ENCODE data around the gene ATP6V1B1.

DNA sequence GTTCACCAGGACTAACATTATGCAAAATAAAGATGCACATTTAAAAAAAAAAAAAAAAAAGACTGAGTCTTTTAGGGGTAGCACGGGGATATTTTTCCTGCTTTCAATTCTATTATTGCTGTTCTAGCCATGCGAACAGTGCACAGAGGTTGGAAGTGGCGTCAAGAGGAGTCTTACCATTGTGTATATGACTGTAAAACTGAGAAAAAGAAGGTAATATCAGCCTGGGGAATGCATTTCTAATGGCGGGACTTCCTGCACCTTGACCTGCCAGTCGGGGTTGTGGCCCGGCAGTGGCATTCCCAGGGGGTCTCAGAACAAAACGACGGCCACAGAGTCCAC is 48.5 kb upstream of the ATP6V1B1 start:
- no peak for TF ChIP-seq POLR2A (IDR thresholded peaks at IDR 0.05; ENCODE audit: low read depth, low read length)
- TF ChIP-seq, protein P1, sequence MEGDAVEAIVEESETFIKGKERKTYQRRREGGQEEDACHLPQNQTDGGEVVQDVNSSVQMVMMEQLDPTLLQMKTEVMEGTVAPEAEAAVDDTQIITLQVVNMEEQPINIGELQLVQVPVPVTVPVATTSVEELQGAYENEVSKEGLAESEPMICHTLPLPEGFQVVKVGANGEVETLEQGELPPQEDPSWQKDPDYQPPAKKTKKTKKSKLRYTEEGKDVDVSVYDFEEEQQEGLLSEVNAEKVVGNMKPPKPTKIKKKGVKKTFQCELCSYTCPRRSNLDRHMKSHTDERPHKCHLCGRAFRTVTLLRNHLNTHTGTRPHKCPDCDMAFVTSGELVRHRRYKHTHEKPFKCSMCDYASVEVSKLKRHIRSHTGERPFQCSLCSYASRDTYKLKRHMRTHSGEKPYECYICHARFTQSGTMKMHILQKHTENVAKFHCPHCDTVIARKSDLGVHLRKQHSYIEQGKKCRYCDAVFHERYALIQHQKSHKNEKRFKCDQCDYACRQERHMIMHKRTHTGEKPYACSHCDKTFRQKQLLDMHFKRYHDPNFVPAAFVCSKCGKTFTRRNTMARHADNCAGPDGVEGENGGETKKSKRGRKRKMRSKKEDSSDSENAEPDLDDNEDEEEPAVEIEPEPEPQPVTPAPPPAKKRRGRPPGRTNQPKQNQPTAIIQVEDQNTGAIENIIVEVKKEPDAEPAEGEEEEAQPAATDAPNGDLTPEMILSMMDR (conservative IDR thresholded peaks at IDR 0.05; ENCODE audit: low read depth, low read length) = no peak
- TF ChIP-seq CEBPB (IDR thresholded peaks at IDR 0.05; ENCODE audit: low read depth, low read length) = no peak
- TF ChIP-seq, protein P2, sequence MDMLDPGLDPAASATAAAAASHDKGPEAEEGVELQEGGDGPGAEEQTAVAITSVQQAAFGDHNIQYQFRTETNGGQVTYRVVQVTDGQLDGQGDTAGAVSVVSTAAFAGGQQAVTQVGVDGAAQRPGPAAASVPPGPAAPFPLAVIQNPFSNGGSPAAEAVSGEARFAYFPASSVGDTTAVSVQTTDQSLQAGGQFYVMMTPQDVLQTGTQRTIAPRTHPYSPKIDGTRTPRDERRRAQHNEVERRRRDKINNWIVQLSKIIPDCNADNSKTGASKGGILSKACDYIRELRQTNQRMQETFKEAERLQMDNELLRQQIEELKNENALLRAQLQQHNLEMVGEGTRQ (IDR thresholded peaks at IDR 0.05; ENCODE audit: low read depth, low read length) = no peak
- no peak for TF ChIP-seq SMC3 (IDR thresholded peaks at IDR 0.05; ENCODE audit: low read depth, low read length)

Data from IMR-90 (cell line).